BLaER1 treated with 17β-estradiol and CSF1 and Interleukin-3, amounts not matched to agents 10 nM and 100 nM (cell line): ENCODE data around the gene APBA3.
"Not testable (repeated sequence)": the region's sequence is repeated elsewhere in the genome, so short reads cannot be mapped to it uniquely, and the experiment has no call there.

ENCODE experiments used
- H3K27ac ChIP-seq, 11 experiments: shearing (Covaris generic); formaldehyde crosslinking; 2 replicates each; pipeline ENCODE4 v1.8.1; 2022
- H3K27me3 ChIP-seq, 11 experiments: shearing (Covaris generic); formaldehyde crosslinking; 2 replicates each; pipeline ENCODE4 v1.8.1; 2022
- H3K36me3 ChIP-seq, 11 experiments: shearing (Covaris generic); formaldehyde crosslinking; 2 replicates each; pipeline ENCODE4 v1.8.1; 2022
- H3K4me1 ChIP-seq, 10 experiments: shearing (Covaris generic); formaldehyde crosslinking; 2 replicates each; pipeline ENCODE4 v1.8.1; 2022
- H3K4me2 ChIP-seq, 11 experiments: shearing (Covaris generic); formaldehyde crosslinking; 2 replicates each; pipeline ENCODE4 v1.8.1; 2022
- H3K4me3 ChIP-seq, 10 experiments: shearing (Covaris generic); formaldehyde crosslinking; 2 replicates each; pipeline ENCODE4 v1.8.1; 2022
- H3K9ac ChIP-seq, 11 experiments: shearing (Covaris generic); formaldehyde crosslinking; 2 replicates each; pipeline ENCODE4 v1.8.1; 2022
- H3K9me3 ChIP-seq, 11 experiments: shearing (Covaris generic); formaldehyde crosslinking; replicated peaks in 1 of 11; 2 replicates each; pipeline ENCODE4 v1.8.1; 2022
- H4K20me1 ChIP-seq, 11 experiments: shearing (Covaris generic); formaldehyde crosslinking; 2 replicates each; pipeline ENCODE4 v1.8.1; 2022
- Cebpa-rat ChIP-seq, 11 experiments: shearing (Covaris generic); IDR thresholded peaks; 2 replicates each; pipeline ENCODE4 v1.8.1; 2022

Gene APBA3

DNA sequence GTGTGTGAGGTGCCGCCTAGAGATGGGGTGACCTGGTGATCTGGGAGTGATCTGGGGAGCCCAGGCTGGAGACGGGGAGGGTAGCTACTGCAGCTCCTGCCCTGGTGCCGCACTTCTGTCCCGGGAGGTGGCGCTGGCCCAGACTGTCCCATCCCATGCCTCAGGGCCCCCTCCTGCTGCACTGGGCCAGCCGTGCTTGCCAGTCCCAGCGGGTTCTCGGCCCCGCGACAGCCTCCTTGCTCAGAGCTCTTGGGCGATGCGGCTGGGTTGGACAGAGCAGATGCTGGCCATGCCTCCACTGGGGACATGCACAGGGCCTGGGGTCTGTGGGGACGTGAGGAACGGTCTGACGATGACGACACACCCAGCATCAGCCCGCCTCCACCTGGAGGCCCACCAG, 8.0 kb upstream of the APBA3 start:
- Histone ChIP-seq H3K9me3 (no peaks in the 10 kb centered on the region), H3K36me3 (peaks cover 21 to 52% (median 44%) of the 10 kb centered on the region in 11 experiments), H3K27me3 (no peaks in the 10 kb centered on the region), H3K27ac (no peak overlapping the region), H4K20me1 (peaks cover 0 to 28% (median 0%) of the 10 kb centered on the region in 11 experiments; a peak in 2 of 22 replicates), H3K4me1 (peaks cover 0 to 35% (median 11%) of the 10 kb centered on the region in 10 experiments; a peak in 11 of 20 replicates), H3K4me3 (no peak overlapping the region), H3K9ac (no peak overlapping the region), H3K4me2 (no peak overlapping the region)
- no peak for TF ChIP-seq Cebpa-rat (IDR thresholded peaks at IDR 0.05)

GRCh38 chr19:3768748-3769099, 7.2 kb upstream of the APBA3 start:
- Histone ChIP-seq H3K4me3 (no peak overlapping the region), H3K36me3 (peaks cover 21 to 52% (median 44%) of the 10 kb centered on the region in 11 experiments), H3K9me3 (no peaks in the 10 kb centered on the region), H3K9ac (no peak overlapping the region), H3K4me2 (no peak overlapping the region), H3K4me1 (peaks cover under 1 to 43% (median 15%) of the 10 kb centered on the region in 10 experiments; a peak in 15 of 20 replicates), H3K27me3 (no peaks in the 10 kb centered on the region), H3K27ac (no peak overlapping the region), H4K20me1 (peaks cover 0 to 28% (median 0%) of the 10 kb centered on the region in 11 experiments; a peak in 2 of 22 replicates)
- TF ChIP-seq Cebpa-rat (IDR thresholded peaks at IDR 0.05), result no peak

GRCh38 chr19:3768015-3768747, 6.7 kb upstream of the APBA3 start:
- no peak for TF ChIP-seq Cebpa-rat (IDR thresholded peaks at IDR 0.05)
- Histone ChIP-seq H3K4me3 (no peak overlapping the region), H3K9me3 (no peaks in the 10 kb centered on the region), H3K27me3 (no peaks in the 10 kb centered on the region), H3K27ac (0 out of 22 replicates have a peak overlapping the region, but pooled peaks of 2 of the 11 experiments have one; percentile 3 to 62), H4K20me1 (peaks cover 0 to 28% (median 0%) of the 10 kb centered on the region in 11 experiments; a peak in 2 of 22 replicates), H3K9ac (no peak overlapping the region), H3K4me2 (no peak overlapping the region), H3K4me1 (peaks cover 6 to 49% (median 21%) of the 10 kb centered on the region in 10 experiments), H3K36me3 (peaks cover 21 to 52% (median 44%) of the 10 kb centered on the region in 11 experiments)

DNA sequence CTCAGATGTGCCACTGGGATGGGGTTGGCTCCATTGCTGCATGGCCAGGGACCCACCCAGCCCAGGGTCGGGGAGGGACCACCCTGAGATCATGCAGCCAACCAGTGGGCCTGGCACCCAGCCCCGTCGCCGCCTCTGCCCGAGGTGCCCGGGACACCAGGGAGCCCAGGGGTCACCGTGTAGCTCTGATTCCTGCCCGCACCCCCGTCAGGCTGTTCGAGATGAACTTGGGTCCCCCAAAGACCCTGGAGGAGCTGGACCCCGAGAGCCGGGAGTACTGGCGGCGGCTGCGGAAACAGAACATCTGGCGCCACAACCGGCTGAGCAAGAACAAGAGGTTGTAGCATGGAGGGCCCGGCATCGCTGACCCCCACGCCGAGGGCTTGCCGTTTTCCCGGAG, 5.6 kb upstream of the APBA3 start:
- peak overlapping the region in 3 of 11 experiments; percentile 39 to 54 (median 40); a peak in 4 of 22 replicates for H3K4me2 ChIP-seq

DNA sequence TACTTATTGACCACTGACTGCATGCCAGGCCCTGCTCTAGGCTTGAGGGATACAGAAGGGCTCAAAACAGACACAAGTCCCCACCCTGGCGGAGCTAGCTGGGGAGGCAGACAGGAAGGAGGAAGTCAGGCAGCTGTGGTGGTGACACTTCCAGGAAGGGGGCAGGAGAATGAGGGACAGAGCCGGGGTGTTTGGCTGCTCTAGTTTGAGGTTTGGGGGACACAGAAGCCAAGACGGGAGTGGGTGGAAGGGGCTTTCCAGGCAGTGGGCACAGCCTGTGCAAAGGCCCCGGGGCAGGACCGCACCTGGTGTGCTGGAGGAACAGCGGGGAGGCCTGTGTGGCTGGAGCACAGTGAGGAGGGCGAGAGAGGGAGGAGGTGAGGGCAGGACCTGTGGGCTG, 5.0 kb upstream of the APBA3 start:
- peak overlapping the region in 4 of 11 experiments; percentile 15 to 36 (median 31); a peak in 5 of 22 replicates for H3K9ac ChIP-seq
- H3K4me1 ChIP-seq, result peaks cover 12 to 55% (median 27%) of the 10 kb centered on the region in 10 experiments
- H3K4me3 ChIP-seq, result no peak overlapping the region
- H3K27ac ChIP-seq, result peak overlapping the region in 7 of 11 experiments; percentile 15 to 72 (median 51); a peak in 13 of 22 replicates
- no peak for TF ChIP-seq Cebpa-rat (IDR thresholded peaks at IDR 0.05)
- peak overlapping the region in 4 of 11 experiments; percentile 29 to 54 (median 40); a peak in 7 of 22 replicates for H3K4me2 ChIP-seq
- H4K20me1 ChIP-seq, result peaks cover 0 to 28% (median 0%) of the 10 kb centered on the region in 11 experiments; a peak in 2 of 22 replicates
- H3K9me3 ChIP-seq, result no peaks in the 10 kb centered on the region
- H3K27me3 ChIP-seq, result no peaks in the 10 kb centered on the region
- peaks cover 21 to 52% (median 44%) of the 10 kb centered on the region in 11 experiments for H3K36me3 ChIP-seq

More for the DNA sequence above, 5.6 kb upstream of the APBA3 start:
- Histone ChIP-seq H3K36me3 (peaks cover 21 to 52% (median 44%) of the 10 kb centered on the region in 11 experiments), H3K27ac (peak overlapping the region in 5 of 11 experiments; percentile 39 to 72 (median 62); a peak in 9 of 22 replicates), H3K9ac (peak overlapping the region in 2 of 11 experiments; percentile 28 to 36; a peak in 3 of 22 replicates), H3K4me1 (peaks cover 8 to 51% (median 23%) of the 10 kb centered on the region in 10 experiments), H3K27me3 (no peaks in the 10 kb centered on the region), H3K9me3 (no peaks in the 10 kb centered on the region), H3K4me3 (no peak overlapping the region), H4K20me1 (peaks cover 0 to 28% (median 0%) of the 10 kb centered on the region in 11 experiments; a peak in 2 of 22 replicates)
- no peak for TF ChIP-seq Cebpa-rat (IDR thresholded peaks at IDR 0.05)

DNA sequence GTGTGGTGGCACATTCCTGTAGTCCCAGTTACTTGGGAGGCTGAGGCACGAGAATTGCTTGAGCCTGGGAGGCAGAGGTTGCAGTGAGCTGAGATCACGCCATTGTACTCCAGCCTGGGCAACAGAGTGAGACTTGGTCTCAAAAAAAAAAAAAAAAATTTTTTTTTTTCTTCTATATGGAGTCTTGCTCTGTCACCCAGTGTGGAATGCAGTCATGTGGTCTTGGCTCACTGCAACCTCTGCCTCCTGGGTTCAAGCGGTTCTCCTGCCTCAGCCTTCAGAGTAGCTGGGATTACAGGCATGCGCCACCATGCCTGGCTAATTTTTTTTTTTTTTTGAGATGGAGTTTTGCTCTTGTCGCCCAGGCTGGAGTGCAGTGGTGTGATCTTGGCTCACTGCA, 4.3 kb upstream of the APBA3 start:
- H3K9me3 ChIP-seq, H3K4me2 ChIP-seq, H3K4me3 ChIP-seq, H3K27me3 ChIP-seq, H3K9ac ChIP-seq: not testable (repeated sequence)
- peaks cover 16 to 58% (median 30%) of the 10 kb centered on the region in 10 experiments for H3K4me1 ChIP-seq
- peak overlapping the region in 1 of 11 experiments; percentile 72; a peak in 1 of 22 replicates for H3K27ac ChIP-seq
- H3K36me3 ChIP-seq, result peaks cover 21 to 52% (median 44%) of the 10 kb centered on the region in 11 experiments
- peaks cover 0 to 28% (median 0%) of the 10 kb centered on the region in 11 experiments; a peak in 2 of 22 replicates for H4K20me1 ChIP-seq

DNA sequence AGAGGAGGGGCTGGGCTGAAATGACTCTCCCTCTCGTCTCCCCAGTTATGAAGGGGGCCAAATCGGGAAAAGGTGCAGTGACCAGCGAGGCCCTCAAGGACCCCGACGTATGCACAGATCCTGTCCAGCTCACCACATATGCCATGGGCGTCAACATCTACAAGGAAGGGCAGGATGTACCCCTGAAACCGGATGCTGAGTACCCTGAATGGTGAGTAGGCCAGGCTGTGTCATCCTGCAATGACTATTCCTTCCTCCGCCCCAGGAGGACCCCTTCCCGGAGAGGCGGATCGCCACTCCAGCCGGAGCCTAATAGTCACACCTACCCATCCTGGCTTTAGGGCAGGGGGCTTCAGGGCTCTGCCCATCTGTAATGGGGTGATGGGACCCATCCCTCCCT, 3.6 kb upstream of the APBA3 start:
- TF ChIP-seq Cebpa-rat (IDR thresholded peaks at IDR 0.05), result no peak

GRCh38 chr19:3762501-3763459, 1.3 kb upstream of the APBA3 start, which contains the start of gene MRPL54:
MRPL54 (plus strand) TSS chr19:3762682; CDS start chr19:3762701, 19 bp downstream.
- peaks cover 0 to 17% (median 0%) of the 10 kb centered on the region in 11 experiments; a peak in 2 of 22 replicates for H4K20me1 ChIP-seq
- H3K27me3 ChIP-seq, result no peaks in the 10 kb centered on the region
- H3K9me3 ChIP-seq, result no peaks in the 10 kb centered on the region
- H3K9ac ChIP-seq, result peak within 1 kb of the TSS; percentile 89 to 97 (median 94)
- peaks cover 42 to 54% (median 52%) of the 10 kb centered on the region in 11 experiments for H3K36me3 ChIP-seq
- peak within 1 kb of the TSS; percentile 88 to 99 (median 94) for H3K27ac ChIP-seq
- H3K4me1 ChIP-seq, result peaks cover 36 to 82% (median 57%) of the 10 kb centered on the region in 10 experiments
- peak within 1 kb of the TSS; percentile 75 to 89 (median 84) for H3K4me3 ChIP-seq
- peak within 1 kb of the TSS; percentile 78 to 97 (median 88) for H3K4me2 ChIP-seq
- TF ChIP-seq Cebpa-rat (IDR thresholded peaks at IDR 0.05), result peak in 9 of 11 experiments; percentile 46 to 90 (median 75); a peak in 12 of 22 replicates

More for the DNA sequence above, 3.6 kb upstream of the APBA3 start:
- Histone ChIP-seq H3K36me3 (peaks cover 22 to 54% (median 46%) of the 10 kb centered on the region in 11 experiments), H3K4me1 (peaks cover 23 to 65% (median 36%) of the 10 kb centered on the region in 10 experiments), H3K4me2 (peak overlapping the region in 2 of 11 experiments; percentile 5 to 35; a peak in 2 of 22 replicates), H3K27me3 (no peaks in the 10 kb centered on the region), H3K27ac (peak overlapping the region in 5 of 11 experiments; percentile 2 to 38 (median 15); a peak in 5 of 22 replicates), H3K4me3 (no peak overlapping the region), H3K9ac (peak overlapping the region in 1 of 11 experiments; percentile 1; a peak in 1 of 22 replicates), H3K9me3 (no peaks in the 10 kb centered on the region), H4K20me1 (peaks cover 0 to 22% (median 0%) of the 10 kb centered on the region in 11 experiments; a peak in 2 of 22 replicates)
